SK-N-SH (cell line): Measurements from ENCODE around the gene TRAM2. TPM values are rescaled to one million over a fixed set of nuclear protein-coding genes. Genes with fewer than 3 reads are reported as not detected.

Source experiments
- CTCF ChIA-PET: fragments of 300-600, 350-600 bp; formaldehyde crosslinking; extraction: SDS; loops from one replicate; lab custom pipeline; 2021; lab: Yijun Ruan, JAX
- POLR2A ChIA-PET: fragments of 350-600 bp; sonication (Branson Sonifier 250); formaldehyde crosslinking; extraction: SDS; loops from one replicate; lab custom pipeline; 2020; ENCODE audit warnings: antibody characterized with exemption, inconsistent platforms; lab: Yijun Ruan, JAX
- DNase-seq: peaks from one replicate; pipeline ENCODE4 v3.0.0; 2012
- H2AFZ ChIP-seq: fragments of 200-600 bp; sonication (generic); 2 replicates; pipeline ENCODE4 v1.8.1; 2016; ENCODE audit warnings: antibody characterized with exemption, mild to moderate bottlenecking, low read depth
- H3F3A ChIP-seq: fragments of 200-600 bp; sonication (generic); replicated peaks from 2 replicates; pipeline ENCODE3; 2016; ENCODE audit warnings: antibody characterized with exemption, mild to moderate bottlenecking; ENCODE audit not compliant: insufficient read depth
- H3K27ac ChIP-seq, 2 experiments: fragments of 200-500 bp in 1 of 2; fragments of 200-600 bp in 1 of 2; sonication (Bioruptor generic) in 1 of 2; sonication (generic), shearing (Covaris generic) in 1 of 2; 2 replicates each; pipeline versions ENCODE4 v1.5.1 to v1.6.1; 2014 to 2016; ENCODE audit warnings: low read depth in 2 of 2, inconsistent platforms in 1 of 2, low read length in 1 of 2, mild to moderate bottlenecking in 1 of 2, mixed read lengths in 1 of 2
- H3K27me3 ChIP-seq: fragments of 200-600 bp; sonication (generic), shearing (Covaris generic); 2 replicates; pipeline ENCODE4 v1.6.1; 2016; ENCODE audit warnings: mixed run types; ENCODE audit not compliant: insufficient read depth
- H3K36me3 ChIP-seq, 2 experiments: fragments of 200-500 bp in 1 of 2; fragments of 200-600 bp in 1 of 2; sonication (Bioruptor generic) in 1 of 2; sonication (generic) in 1 of 2; replicated peaks in 1 of 2; 2 replicates each; pipeline versions ENCODE3 to v1.5.1; 2014 to 2016; ENCODE audit warnings: low read length in 1 of 2, mild to moderate bottlenecking in 1 of 2; ENCODE audit not compliant: insufficient read depth in 2 of 2, control insufficient read depth in 1 of 2
- H3K4me1 ChIP-seq, 2 experiments: fragments of 200-500 bp in 1 of 2; fragments of 200-600 bp in 1 of 2; sonication (Bioruptor generic) in 1 of 2; sonication (generic), shearing (Covaris generic) in 1 of 2; 2 replicates each; pipeline versions ENCODE4 v1.5.1 to v1.6.1; 2014 to 2016; ENCODE audit warnings: low read depth in 1 of 2, low read length in 1 of 2, mixed run types in 1 of 2; ENCODE audit not compliant: insufficient read depth in 2 of 2, control insufficient read depth in 1 of 2
- H3K4me2 ChIP-seq: fragments of 200-600 bp; sonication (generic), shearing (Covaris generic); 2 replicates; pipeline ENCODE4 v1.6.1; 2017; ENCODE audit warnings: mixed run types
- H3K4me3 ChIP-seq, 2 experiments: fragments of 200-500 bp in 1 of 2; fragments of 200-600 bp in 1 of 2; sonication (Bioruptor generic) in 1 of 2; sonication (generic), shearing (Covaris generic) in 1 of 2; 2 replicates each; pipeline versions ENCODE4 v1.5.1 to v1.8.1; 2014 to 2016; ENCODE audit warnings: low read depth in 2 of 2, inconsistent platforms in 1 of 2, low read length in 1 of 2, mild to moderate bottlenecking in 1 of 2, mixed read lengths in 1 of 2, moderate library complexity in 1 of 2
- H3K79me2 ChIP-seq: fragments of 200-600 bp; sonication (generic); 2 replicates; pipeline ENCODE4 v1.8.1; 2017; ENCODE audit warnings: mild to moderate bottlenecking; ENCODE audit not compliant: insufficient read depth
- H3K9ac ChIP-seq: fragments of 200-600 bp; sonication (generic); 2 replicates; pipeline ENCODE4 v1.6.1; 2017; ENCODE audit warnings: mixed run types
- H3K9me2 ChIP-seq: fragments of 200-600 bp; sonication (generic); 2 replicates; pipeline ENCODE4 v1.6.1; 2017; ENCODE audit warnings: mixed run types
- H3K9me3 ChIP-seq: fragments of 200-600 bp; sonication (generic); 2 replicates; pipeline ENCODE4 v1.6.1; 2017; ENCODE audit warnings: mixed run types, mild to moderate bottlenecking, moderate library complexity
- H4K20me1 ChIP-seq: fragments of 200-600 bp; sonication (generic); 2 replicates; pipeline ENCODE4 v1.6.1; 2017; ENCODE audit warnings: mild to moderate bottlenecking, mixed run types; ENCODE audit not compliant: insufficient read depth
- CHD2 ChIP-seq: fragments of 150-350 bp; IDR thresholded peaks from 2 replicates; pipeline ENCODE4 v1.6.1; 2018; ENCODE audit warnings: low read length; ENCODE audit not compliant: partially characterized antibody
- ELF1 ChIP-seq: IDR thresholded peaks from 2 replicates; pipeline ENCODE4 v1.4.0; 2012
- EP300 ChIP-seq, 2 experiments: IDR thresholded peaks; 2 replicates each; pipeline versions ENCODE4 v1.4.0 to v1.6.1; 2012; ENCODE audit warnings: borderline replicate concordance in 1 of 2, low read depth in 1 of 2, low read length in 1 of 2
- EZH2phosphoT487 ChIP-seq: fragments of 200-600 bp; sonication (generic); IDR thresholded peaks from 2 replicates; pipeline ENCODE4 v1.6.1; 2017; ENCODE audit warnings: low read depth, mixed run types, mild to moderate bottlenecking, antibody characterized with exemption, moderate library complexity, borderline replicate concordance
- FOSL2 ChIP-seq: IDR thresholded peaks from 2 replicates; pipeline ENCODE4 v1.4.0; 2012; ENCODE audit warnings: low read depth, mild to moderate bottlenecking, moderate library complexity, borderline replicate concordance
- FOXM1 ChIP-seq: IDR thresholded peaks from 2 replicates; pipeline ENCODE4 v1.4.0; 2012; ENCODE audit warnings: low read depth, mild to moderate bottlenecking
- GABPA ChIP-seq: IDR thresholded peaks from 2 replicates; pipeline ENCODE4 v1.4.0; 2012; ENCODE audit warnings: low read depth, mild to moderate bottlenecking
- IRF3 ChIP-seq: fragments of 150-350 bp; IDR thresholded peaks from 2 replicates; pipeline ENCODE4 v1.6.1; 2016; ENCODE audit warnings: mild to moderate bottlenecking, low read depth, low read length
- NFIC ChIP-seq: IDR thresholded peaks from 2 replicates; pipeline ENCODE4 v1.4.0; 2012; ENCODE audit warnings: borderline replicate concordance
- PBX3 ChIP-seq: IDR thresholded peaks from 2 replicates; pipeline ENCODE4; 2012
- RFX5 ChIP-seq: IDR thresholded peaks from 2 replicates; pipeline ENCODE4 v1.6.1; 2012; ENCODE audit warnings: mild to moderate bottlenecking, improper control_type of control experiment, low read length
- RXRA ChIP-seq: IDR thresholded peaks from 2 replicates; pipeline ENCODE4 v1.4.0; 2012; ENCODE audit warnings: low read depth, mild to moderate bottlenecking, borderline replicate concordance
- SMC3 ChIP-seq: IDR thresholded peaks from 2 replicates; pipeline ENCODE4 v1.6.1; 2012; ENCODE audit warnings: low read depth, low read length, improper control_type of control experiment
- TAF1 ChIP-seq: IDR thresholded peaks from 2 replicates; pipeline ENCODE4 v1.6.1; 2012; ENCODE audit warnings: low read depth, mild to moderate bottlenecking, low read length, moderate library complexity, borderline replicate concordance
- USF1 ChIP-seq: IDR thresholded peaks from 2 replicates; pipeline ENCODE4 v1.4.0; 2012; ENCODE audit warnings: low read depth, borderline replicate concordance
- WGBS: methylation state at CpG from one replicate; pipeline ENCODE4 v1.1.6; 2017; ENCODE audit warnings: low lambda C conversion rate; 5-methylcytosine and 5-hydroxymethylcytosine counted together
- polyA plus RNA-seq, 3 experiments: library from polyadenylated mRNA; depleted of rRNA; stranded (reverse); fragments of >200 nt; gene quantifications; 2 replicates each; pipeline ENCODE4 v1.2.3, GENCODE V29; 2012

Gene TRAM2
- polyA plus RNA-seq, 1 of the 3 experiments (the other 2 are of a cell fraction) = 26.4 TPM

GRCh38 chr6:52535711-52536423, 41.0 kb downstream of the TRAM2 start (continued):
- TF ChIP-seq USF1 = no peak
- no peak for TF ChIP-seq FOXM1
- TF ChIP-seq, all 33 proteins: peak for 0

GRCh38 chr6:52534966-52535390, 41.9 kb downstream of the TRAM2 start:
- Histone ChIP-seq H3K27ac (no peak overlapping the region), H4K20me1 (no peaks in the 10 kb centered on the region), H3K79me2 (peaks cover 85% of the 10 kb centered on the region), H3K9ac (no peak overlapping the region)
- WGBS = 93% methylated on average over 3 of the region's 3 CpGs
- no peak for DNase-seq
- TF ChIP-seq CHD2 = no peak
- no peak for TF ChIP-seq SMC3
- TF ChIP-seq PBX3 = no peak
- TF ChIP-seq RFX5 = no peak
- TF ChIP-seq EP300 (IDR thresholded peaks at IDR 0.05; ENCODE audit: borderline replicate concordance in 1 of 2, low read depth in 1 of 2, low read length in 1 of 2) = no peak
- TF ChIP-seq TAF1 = no peak
- no peak for TF ChIP-seq IRF3
- no peak for TF ChIP-seq EZH2phosphoT487
- TF ChIP-seq RXRA = no peak
- no peak for TF ChIP-seq NFIC
- TF ChIP-seq FOSL2 = no peak
- TF ChIP-seq ELF1 = no peak
- TF ChIP-seq GABPA = no peak
- TF ChIP-seq FOXM1 = no peak
- TF ChIP-seq, all 33 proteins: peak for 0
- ChIA-PET POLR2A (no interaction called here), CTCF (interaction anchor here (1.2 kb wide), 1 partner anchor 13 kb away, joined by 3 read pairs; no protein-coding TSS in a partner anchor)
- no peak overlapping the region for H2AFZ ChIP-seq
- peaks cover 19 to 33% of the 10 kb centered on the region in 2 experiments for H3K36me3 ChIP-seq
- no peaks in the 10 kb centered on the region for H3K9me2 ChIP-seq
- no peak overlapping the region for H3K4me3 ChIP-seq
- no peaks in the 10 kb centered on the region for H3K27me3 ChIP-seq
- no peaks in the 10 kb centered on the region for H3K9me3 ChIP-seq
- H3K4me2 ChIP-seq = no peak overlapping the region
- peaks cover 28 to 57% of the 10 kb centered on the region in 2 experiments for H3K4me1 ChIP-seq
- H3F3A ChIP-seq = peaks cover 28% of the 10 kb centered on the region
